ENCODE measurements around the gene CFAP77.

The CFAP77 gene

GRCh38 chr9:132543251-132543650 lies 133.2 kb downstream of the CFAP77 start:
- Histone ChIP-seq H3K9me3 (ENCODE audit: control insufficient read depth, low read length) (no peaks in the 10 kb centered on the region), H3K27me3 (replicated peaks; ENCODE audit: control insufficient read depth, insufficient read depth, low read length) (peaks cover 52% of the 10 kb centered on the region), H3K9ac (ENCODE audit: low read length) (no peak overlapping the region), H3K4me3 (ENCODE audit: low read length) (no peak overlapping the region), H3K36me3 (ENCODE audit: control insufficient read depth, insufficient read depth, low read length, severe bottlenecking) (no peaks in the 10 kb centered on the region), H3K4me1 (ENCODE audit: control insufficient read depth, insufficient read depth, low read length) (peaks cover 4% of the 10 kb centered on the region)
- DNase-seq (ENCODE audit: low read depth): no peak

GRCh38 chr9:132543960-132544359 lies 133.9 kb downstream of the CFAP77 start:
- H3K36me3 ChIP-seq (ENCODE audit: control insufficient read depth, insufficient read depth, low read length, severe bottlenecking): no peaks in the 10 kb centered on the region
- peaks cover 52% of the 10 kb centered on the region for H3K27me3 ChIP-seq (replicated peaks; ENCODE audit: control insufficient read depth, insufficient read depth, low read length)
- DNase-seq (ENCODE audit: low read depth): no peak
- H3K4me1 ChIP-seq (ENCODE audit: control insufficient read depth, insufficient read depth, low read length): peaks cover 4% of the 10 kb centered on the region
- no peak overlapping the region for H3K9ac ChIP-seq (ENCODE audit: low read length)
- H3K9me3 ChIP-seq (ENCODE audit: control insufficient read depth, low read length): no peaks in the 10 kb centered on the region
- H3K4me3 ChIP-seq (ENCODE audit: low read length): no peak overlapping the region

GRCh38 chr9:132545578-132545977 lies 135.6 kb downstream of the CFAP77 start:
- Histone ChIP-seq H3K4me1 (ENCODE audit: control insufficient read depth, insufficient read depth, low read length) (peaks cover 4% of the 10 kb centered on the region), H3K9me3 (ENCODE audit: control insufficient read depth, low read length) (no peaks in the 10 kb centered on the region), H3K4me3 (ENCODE audit: low read length) (no peak overlapping the region), H3K27me3 (replicated peaks; ENCODE audit: control insufficient read depth, insufficient read depth, low read length) (peaks cover 62% of the 10 kb centered on the region), H3K9ac (ENCODE audit: low read length) (no peak overlapping the region), H3K36me3 (ENCODE audit: control insufficient read depth, insufficient read depth, low read length, severe bottlenecking) (no peaks in the 10 kb centered on the region)
- no peak for DNase-seq (ENCODE audit: low read depth)

GRCh38 chr9:132546148-132547051 lies 136.4 kb downstream of the CFAP77 start:
- Histone ChIP-seq H3K27me3 (replicated peaks; ENCODE audit: control insufficient read depth, insufficient read depth, low read length) (peaks cover 67% of the 10 kb centered on the region), H3K9ac (ENCODE audit: low read length) (no peak overlapping the region), H3K9me3 (ENCODE audit: control insufficient read depth, low read length) (no peaks in the 10 kb centered on the region), H3K36me3 (ENCODE audit: control insufficient read depth, insufficient read depth, low read length, severe bottlenecking) (no peaks in the 10 kb centered on the region), H3K4me3 (ENCODE audit: low read length) (no peak overlapping the region), H3K4me1 (ENCODE audit: control insufficient read depth, insufficient read depth, low read length) (peaks cover 4% of the 10 kb centered on the region)
- DNase-seq (ENCODE audit: low read depth): peak; percentile 15

- Histone ChIP-seq H3K27me3 (replicated peaks; ENCODE audit: control insufficient read depth, insufficient read depth, low read length) (peaks cover 68% of the 10 kb centered on the region), H3K9me3 (ENCODE audit: control insufficient read depth, low read length) (no peaks in the 10 kb centered on the region), H3K4me1 (ENCODE audit: control insufficient read depth, insufficient read depth, low read length) (peaks cover 4% of the 10 kb centered on the region), H3K4me3 (ENCODE audit: low read length) (no peak overlapping the region), H3K36me3 (ENCODE audit: control insufficient read depth, insufficient read depth, low read length, severe bottlenecking) (no peaks in the 10 kb centered on the region), H3K9ac (ENCODE audit: low read length) (no peak overlapping the region)
- no peak for DNase-seq (ENCODE audit: low read depth)
Measured at GRCh38 chr9:132547052-132547431, 137.0 kb downstream of the CFAP77 start.

GRCh38 chr9:132547436-132547835 lies 137.4 kb downstream of the CFAP77 start:
- no peak for DNase-seq (ENCODE audit: low read depth)
- H3K9ac ChIP-seq (ENCODE audit: low read length): no peak overlapping the region
- peaks cover 4% of the 10 kb centered on the region for H3K4me1 ChIP-seq (ENCODE audit: control insufficient read depth, insufficient read depth, low read length)

GRCh38 chr9:132547976-132548730 lies 138.1 kb downstream of the CFAP77 start:
- peaks cover 65% of the 10 kb centered on the region for H3K27me3 ChIP-seq (replicated peaks; ENCODE audit: control insufficient read depth, insufficient read depth, low read length)
- DNase-seq (ENCODE audit: low read depth): no peak
- no peak overlapping the region for H3K4me3 ChIP-seq (ENCODE audit: low read length)
- H3K9me3 ChIP-seq (ENCODE audit: control insufficient read depth, low read length): peaks cover 4% of the 10 kb centered on the region
- peaks cover 4% of the 10 kb centered on the region for H3K4me1 ChIP-seq (ENCODE audit: control insufficient read depth, insufficient read depth, low read length)
- no peak overlapping the region for H3K9ac ChIP-seq (ENCODE audit: low read length)
- no peaks in the 10 kb centered on the region for H3K36me3 ChIP-seq (ENCODE audit: control insufficient read depth, insufficient read depth, low read length, severe bottlenecking)

More at GRCh38 chr9:132547436-132547835, 137.4 kb downstream of the CFAP77 start:
- H3K4me3 ChIP-seq (ENCODE audit: low read length): no peak overlapping the region
- H3K27me3 ChIP-seq (replicated peaks; ENCODE audit: control insufficient read depth, insufficient read depth, low read length): peaks cover 69% of the 10 kb centered on the region
- no peaks in the 10 kb centered on the region for H3K9me3 ChIP-seq (ENCODE audit: control insufficient read depth, low read length)
- no peaks in the 10 kb centered on the region for H3K36me3 ChIP-seq (ENCODE audit: control insufficient read depth, insufficient read depth, low read length, severe bottlenecking)

- H3K4me1 ChIP-seq (ENCODE audit: control insufficient read depth, insufficient read depth, low read length): peaks cover 4% of the 10 kb centered on the region
- no peaks in the 10 kb centered on the region for H3K36me3 ChIP-seq (ENCODE audit: control insufficient read depth, insufficient read depth, low read length, severe bottlenecking)
- H3K4me3 ChIP-seq (ENCODE audit: low read length): no peak overlapping the region
- H3K9ac ChIP-seq (ENCODE audit: low read length): no peak overlapping the region
- H3K9me3 ChIP-seq (ENCODE audit: control insufficient read depth, low read length): peaks cover 9% of the 10 kb centered on the region
- H3K27me3 ChIP-seq (replicated peaks; ENCODE audit: control insufficient read depth, insufficient read depth, low read length): peaks cover 65% of the 10 kb centered on the region
- DNase-seq (ENCODE audit: low read depth): no peak
Measured at GRCh38 chr9:132548751-132549640, 139.0 kb downstream of the CFAP77 start.

- DNase-seq (ENCODE audit: low read depth): no peak
- no peaks in the 10 kb centered on the region for H3K36me3 ChIP-seq (ENCODE audit: control insufficient read depth, insufficient read depth, low read length, severe bottlenecking)
- H3K4me3 ChIP-seq (ENCODE audit: low read length): no peak overlapping the region
- no peak overlapping the region for H3K9ac ChIP-seq (ENCODE audit: low read length)
- H3K27me3 ChIP-seq (replicated peaks; ENCODE audit: control insufficient read depth, insufficient read depth, low read length): peaks cover 61% of the 10 kb centered on the region
- H3K4me1 ChIP-seq (ENCODE audit: control insufficient read depth, insufficient read depth, low read length): peaks cover under 1% of the 10 kb centered on the region
- H3K9me3 ChIP-seq (ENCODE audit: control insufficient read depth, low read length): peaks cover 9% of the 10 kb centered on the region
Measured at GRCh38 chr9:132551556-132551955, 141.5 kb downstream of the CFAP77 start.

GRCh38 chr9:132552041-132552440 lies 142.0 kb downstream of the CFAP77 start:
- Histone ChIP-seq H3K9me3 (ENCODE audit: control insufficient read depth, low read length) (peaks cover 9% of the 10 kb centered on the region), H3K4me3 (ENCODE audit: low read length) (no peak overlapping the region), H3K36me3 (ENCODE audit: control insufficient read depth, insufficient read depth, low read length, severe bottlenecking) (no peaks in the 10 kb centered on the region), H3K27me3 (replicated peaks; ENCODE audit: control insufficient read depth, insufficient read depth, low read length) (peaks cover 61% of the 10 kb centered on the region), H3K9ac (ENCODE audit: low read length) (no peak overlapping the region), H3K4me1 (ENCODE audit: control insufficient read depth, insufficient read depth, low read length) (no peaks in the 10 kb centered on the region)
- DNase-seq (ENCODE audit: low read depth): no peak

Data from adipocyte (in vitro differentiated cells).